WTC11 (cell line): Measurements from ENCODE around the gene NEB. TPM values are rescaled to one million over a fixed set of nuclear protein-coding genes. Genes with fewer than 3 reads are reported as not detected.

Experiments
- ATAC-seq: fragments of 200-7000 bp; cut with Tn5 transposase; 2 replicates; pipeline ENCODE4 v1.10.0; 2021; ENCODE audit warnings: mild to moderate bottlenecking, moderate library complexity
- CTCF ChIA-PET: fragments of 300-600 bp; sonication (Branson Sonifier 250); formaldehyde crosslinking; loops from one replicate; lab custom pipeline; 2021; ENCODE audit warnings: antibody characterized with exemption; lab: Charles Lee
- POLR2A ChIA-PET: fragments of 350-600 bp; sonication (Branson Sonifier 250); formaldehyde crosslinking; loops from one replicate; lab custom pipeline; 2021; ENCODE audit warnings: antibody characterized with exemption; lab: Charles Lee
- DNase-seq: peaks from one replicate; pipeline ENCODE4 v3.0.0; 2021; ENCODE audit warnings: low spot score
- H3K27ac Mint-ChIP-seq: 2 replicates; pipeline ENCODE4 v1.8.0; 2021; ENCODE audit warnings: mixed read lengths
- H3K27me3 Mint-ChIP-seq: 2 replicates; pipeline ENCODE4 v1.8.0; 2021; ENCODE audit warnings: low read depth, mild to moderate bottlenecking, moderate library complexity, mixed read lengths
- H3K36me3 Mint-ChIP-seq: 2 replicates; pipeline ENCODE4 v1.8.0; 2021; ENCODE audit warnings: mixed read lengths
- H3K4me1 Mint-ChIP-seq: 2 replicates; pipeline ENCODE4 v1.8.0; 2022; ENCODE audit warnings: mixed read lengths
- H3K4me3 Mint-ChIP-seq: 2 replicates; pipeline ENCODE4 v1.8.0; 2021; ENCODE audit warnings: mild to moderate bottlenecking, moderate library complexity, mixed read lengths
- H3K9me3 Mint-ChIP-seq: 2 replicates; pipeline ENCODE4 v1.8.0; 2021; ENCODE audit warnings: mixed read lengths
- CREB1 ChIP-seq: sonication (generic); formaldehyde crosslinking; IDR thresholded peaks from 2 replicates; pipeline ENCODE4 v1.8.0; 2023; ENCODE audit warnings: mild to moderate bottlenecking, missing genetic modification reagents
- CREM ChIP-seq: sonication (generic); formaldehyde crosslinking; IDR thresholded peaks from 2 replicates; pipeline ENCODE4 v1.8.1; 2022; ENCODE audit warnings: mild to moderate bottlenecking, missing genetic modification reagents, moderate library complexity
- CTCF ChIP-seq: fragments of 200-600 bp; IDR thresholded peaks from 2 replicates; pipeline ENCODE4 v1.8.0; 2022; ENCODE audit warnings: antibody characterized with exemption
- ETV6 ChIP-seq: sonication (generic); formaldehyde crosslinking; IDR thresholded peaks from 2 replicates; pipeline ENCODE4 v1.8.1; 2022; ENCODE audit warnings: mild to moderate bottlenecking, missing genetic modification reagents
- GABPB1 ChIP-seq: sonication (generic); formaldehyde crosslinking; IDR thresholded peaks from 2 replicates; pipeline ENCODE4 v1.8.1; 2023; ENCODE audit warnings: mild to moderate bottlenecking, missing genetic modification reagents
- IRF2 ChIP-seq: sonication (generic); formaldehyde crosslinking; IDR thresholded peaks from 2 replicates; pipeline ENCODE4 v1.8.0; 2022; ENCODE audit warnings: low read depth, missing genetic modification reagents, borderline replicate concordance
- MXD4 ChIP-seq: fragments of 250-450 bp; sonication (Bioruptor Pico); IDR thresholded peaks from 2 replicates; pipeline ENCODE4 v1.8.0; 2021; ENCODE audit warnings: mild to moderate bottlenecking, moderate library complexity, borderline replicate concordance
- NFE2L1 ChIP-seq: sonication (generic); formaldehyde crosslinking; IDR thresholded peaks from 2 replicates; pipeline ENCODE4 v1.8.1; 2023; ENCODE audit warnings: missing genetic modification reagents
- NR2C2 ChIP-seq: sonication (generic); formaldehyde crosslinking; IDR thresholded peaks from 2 replicates; pipeline ENCODE4 v1.8.0; 2022; ENCODE audit warnings: mild to moderate bottlenecking, missing genetic modification reagents
- OVOL2 ChIP-seq: fragments of 250-450 bp; sonication (Bioruptor Pico); IDR thresholded peaks from 2 replicates; pipeline ENCODE4 v1.9.0; 2021; ENCODE audit warnings: mild to moderate bottlenecking, borderline replicate concordance
- PRRX2 ChIP-seq: fragments of 250-450 bp; sonication (Bioruptor Pico); IDR thresholded peaks from 2 replicates; pipeline ENCODE4 v1.8.0; 2021; ENCODE audit warnings: mild to moderate bottlenecking
- TEAD1 ChIP-seq: sonication (generic); formaldehyde crosslinking; IDR thresholded peaks from 2 replicates; pipeline ENCODE4 v1.8.0; 2022; ENCODE audit warnings: mild to moderate bottlenecking, missing genetic modification reagents
- ZNF219 ChIP-seq: sonication (generic); formaldehyde crosslinking; IDR thresholded peaks from 2 replicates; pipeline ENCODE4 v1.8.0; 2023; ENCODE audit warnings: missing genetic modification reagents, mild to moderate bottlenecking, borderline replicate concordance
- ZNF281 ChIP-seq: sonication (generic); formaldehyde crosslinking; IDR thresholded peaks from 2 replicates; pipeline ENCODE4 v1.8.0; 2023; ENCODE audit warnings: mild to moderate bottlenecking, missing genetic modification reagents
- ZNF512 ChIP-seq: sonication (generic); formaldehyde crosslinking; IDR thresholded peaks from 2 replicates; pipeline ENCODE4 v1.8.1; 2022; ENCODE audit warnings: missing genetic modification reagents, borderline replicate concordance
- total RNA-seq: library from RNA; stranded (reverse); gene quantifications from 3 replicates; pipeline ENCODE4 v1.2.3, GENCODE V29; 2021
- TF ChIP-seq, protein P1 (sequence below): sonication (generic); formaldehyde crosslinking; IDR thresholded peaks from 2 replicates; pipeline ENCODE4 v1.8.0; 2023; ENCODE audit warnings: missing genetic modification reagents
- TF ChIP-seq, protein P2 (sequence below): sonication (generic); formaldehyde crosslinking; IDR thresholded peaks from 2 replicates; pipeline ENCODE4 v1.8.1; 2023; ENCODE audit warnings: mild to moderate bottlenecking, moderate library complexity, missing genetic modification reagents

The NEB gene
- total RNA-seq, 1 experiment from 2014 or later: 1.9 TPM

DNA sequence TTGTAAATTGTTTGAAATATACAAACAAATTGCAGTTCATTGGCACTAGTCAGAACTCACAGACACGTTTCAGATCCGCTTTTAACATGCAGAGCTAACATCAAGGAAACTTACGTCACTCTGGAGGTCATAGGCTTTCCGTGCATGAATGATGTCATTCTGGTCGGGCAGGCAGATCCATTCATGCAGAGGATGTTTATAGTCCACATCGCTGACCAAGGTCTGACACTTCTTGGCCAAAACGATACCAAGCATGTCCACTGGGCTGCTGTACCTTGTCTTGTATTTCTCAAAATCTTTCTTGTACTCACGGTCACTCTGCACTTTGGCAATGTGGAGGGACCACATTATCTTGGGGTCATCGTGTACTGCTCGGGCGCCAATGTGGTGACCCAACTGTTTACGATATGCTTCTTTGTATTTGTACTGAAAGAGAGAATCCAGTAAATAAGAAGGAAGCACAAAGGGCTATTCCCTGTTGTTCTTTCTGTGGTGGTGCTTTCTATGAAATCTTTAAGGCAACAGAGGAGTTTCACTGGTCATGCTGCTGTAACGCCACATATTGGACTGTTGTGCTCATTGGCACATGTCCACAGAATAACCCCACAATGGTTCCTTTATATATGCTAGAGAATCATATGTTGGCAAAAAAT is 114.8 kb downstream of the NEB start:
- ChIA-PET POLR2A (no interaction called here), CTCF (no interaction called here)
- Mint-ChIP-seq H3K36me3 (no peaks in the 10 kb centered on the region), H3K4me1 (no peaks in the 10 kb centered on the region), H3K27me3 (no peaks in the 10 kb centered on the region), H3K9me3 (no peaks in the 10 kb centered on the region), H3K4me3 (no peak overlapping the region), H3K27ac (no peak overlapping the region)
- TF ChIP-seq GABPB1 (peak; percentile 71), MXD4 (CRISPR knock-in tag) (no peak)
- DNase-seq (no peak), ATAC-seq (no peak)

- ChIA-PET POLR2A (no interaction called here), CTCF (no interaction called here)
- ATAC-seq (no peak), DNase-seq (no peak)
- no peaks in the 10 kb centered on the region for H3K27me3 Mint-ChIP-seq
- peaks cover 3% of the 10 kb centered on the region for H3K4me1 Mint-ChIP-seq
- no peaks in the 10 kb centered on the region for H3K36me3 Mint-ChIP-seq
- no peak overlapping the region for H3K4me3 Mint-ChIP-seq
- H3K9me3 Mint-ChIP-seq: no peaks in the 10 kb centered on the region
- no peak overlapping the region for H3K27ac Mint-ChIP-seq
- TF ChIP-seq CREB1 (CRISPR knock-in tag): no peak
- no peak for TF ChIP-seq ETV6
- no peak for TF ChIP-seq NFE2L1 (CRISPR knock-in tag)
- no peak for TF ChIP-seq ZNF281 (CRISPR knock-in tag)
- TF ChIP-seq, protein P1, sequence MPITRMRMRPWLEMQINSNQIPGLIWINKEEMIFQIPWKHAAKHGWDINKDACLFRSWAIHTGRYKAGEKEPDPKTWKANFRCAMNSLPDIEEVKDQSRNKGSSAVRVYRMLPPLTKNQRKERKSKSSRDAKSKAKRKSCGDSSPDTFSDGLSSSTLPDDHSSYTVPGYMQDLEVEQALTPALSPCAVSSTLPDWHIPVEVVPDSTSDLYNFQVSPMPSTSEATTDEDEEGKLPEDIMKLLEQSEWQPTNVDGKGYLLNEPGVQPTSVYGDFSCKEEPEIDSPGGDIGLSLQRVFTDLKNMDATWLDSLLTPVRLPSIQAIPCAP (CRISPR knock-in tag): no peak
- no peak for TF ChIP-seq TEAD1 (CRISPR knock-in tag)
- no peak for TF ChIP-seq ZNF219 (CRISPR knock-in tag)
- no peak for TF ChIP-seq CREM (CRISPR knock-in tag)
- TF ChIP-seq OVOL2: no peak
- TF ChIP-seq, all 79 proteins: peak for 0
Measured at GRCh38 chr2:151616760-151617339, 117.4 kb downstream of the NEB start.

- TF ChIP-seq NR2C2 (CRISPR knock-in tag) (no peak), NFE2L1 (CRISPR knock-in tag) (no peak), ZNF512 (no peak), PRRX2 (CRISPR knock-in tag) (no peak), IRF2 (CRISPR knock-in tag) (no peak), CTCF (no peak)
- TF ChIP-seq, protein P2, sequence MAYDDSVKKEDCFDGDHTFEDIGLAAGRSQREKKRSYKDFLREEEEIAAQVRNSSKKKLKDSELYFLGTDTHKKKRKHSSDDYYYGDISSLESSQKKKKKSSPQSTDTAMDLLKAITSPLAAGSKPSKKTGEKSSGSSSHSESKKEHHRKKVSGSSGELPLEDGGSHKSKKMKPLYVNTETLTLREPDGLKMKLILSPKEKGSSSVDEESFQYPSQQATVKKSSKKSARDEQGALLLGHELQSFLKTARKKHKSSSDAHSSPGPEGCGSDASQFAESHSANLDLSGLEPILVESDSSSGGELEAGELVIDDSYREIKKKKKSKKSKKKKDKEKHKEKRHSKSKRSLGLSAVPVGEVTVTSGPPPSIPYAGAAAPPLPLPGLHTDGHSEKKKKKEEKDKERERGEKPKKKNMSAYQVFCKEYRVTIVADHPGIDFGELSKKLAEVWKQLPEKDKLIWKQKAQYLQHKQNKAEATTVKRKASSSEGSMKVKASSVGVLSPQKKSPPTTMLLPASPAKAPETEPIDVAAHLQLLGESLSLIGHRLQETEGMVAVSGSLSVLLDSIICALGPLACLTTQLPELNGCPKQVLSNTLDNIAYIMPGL: no peak
- H3K27me3 Mint-ChIP-seq: no peaks in the 10 kb centered on the region
- POLR2A ChIA-PET: no interaction called here
- CTCF ChIA-PET: interaction anchor here (1.2 kb wide), 1 partner anchor 411 kb away, joined by 4 read pairs; no protein-coding TSS in a partner anchor
- no peaks in the 10 kb centered on the region for H3K36me3 Mint-ChIP-seq
- H3K27ac Mint-ChIP-seq: no peak overlapping the region
- no peaks in the 10 kb centered on the region for H3K9me3 Mint-ChIP-seq
- H3K4me3 Mint-ChIP-seq: no peak overlapping the region
- DNase-seq (no peak), ATAC-seq (no peak)
- peaks cover 7% of the 10 kb centered on the region for H3K4me1 Mint-ChIP-seq
Measured at GRCh38 chr2:151614606-151615306, 119.5 kb downstream of the NEB start.
